HG03103 (cell line): ENCODE results near the gene SAA4.
"Not testable (repeated sequence)": the region's sequence is repeated elsewhere in the genome, so short reads cannot be mapped to it uniquely, and the experiment has no call there.

Experiments used
- ATAC-seq: cut with Tn5 transposase; IDR thresholded peaks from one replicate; pipeline ENCODE4 v1.9.1; 2021; ENCODE audit warnings: low read depth; ENCODE audit not compliant: unreplicated experiment

SAA4 gene

GRCh38 chr11:18236664-18237356 lies at the start of gene SAA4:
TSS of gene SAA4 (minus strand) at chr11:18236802. CDS start at chr11:18235926, 876 bp downstream.
- ATAC-seq: no peak

GRCh38 chr11:18285841-18286240 lies 49.2 kb upstream of the SAA4 start:
- no peak for ATAC-seq

- ATAC-seq: no peak
These were observed 46.0 kb upstream of the SAA4 start for GRCh38 chr11:18282626-18283025.

- peak; percentile 84 for ATAC-seq
These were observed 43.9 kb upstream of the SAA4 start for GRCh38 chr11:18280438-18281045.

DNA sequence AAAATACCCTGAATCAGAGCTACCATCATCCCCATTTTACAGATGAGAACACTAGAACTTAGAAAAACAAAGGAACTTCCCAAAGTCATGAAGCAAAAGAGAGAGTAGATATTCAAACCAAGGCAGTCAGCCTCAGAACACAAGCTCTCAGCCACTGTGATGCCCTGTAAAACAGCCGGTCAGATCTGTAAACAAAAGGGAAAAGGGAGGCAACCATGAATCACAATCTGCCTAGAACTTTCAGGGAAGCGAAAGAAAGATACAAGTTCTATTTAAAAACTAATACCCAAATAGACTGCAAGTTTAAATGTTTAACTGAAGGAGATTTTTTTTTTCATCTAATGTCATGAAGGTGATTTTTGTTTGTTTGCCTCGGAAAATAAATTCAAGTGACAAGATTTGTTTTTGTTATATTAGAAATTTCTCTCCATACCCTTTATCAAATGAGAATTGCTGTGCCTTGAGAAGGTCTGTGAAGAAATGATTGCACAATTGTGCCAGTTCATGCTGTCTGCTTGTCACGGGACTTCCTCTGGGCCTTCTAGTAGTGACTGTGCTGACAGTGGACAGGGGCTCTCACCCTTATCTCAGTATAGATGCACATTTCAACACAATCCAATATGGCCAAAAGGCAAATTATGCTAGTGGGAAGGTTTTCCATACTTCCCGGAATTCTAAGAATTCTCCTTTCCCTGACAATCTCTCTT lies 41.1 kb upstream of the SAA4 start:
- no peak for ATAC-seq

DNA sequence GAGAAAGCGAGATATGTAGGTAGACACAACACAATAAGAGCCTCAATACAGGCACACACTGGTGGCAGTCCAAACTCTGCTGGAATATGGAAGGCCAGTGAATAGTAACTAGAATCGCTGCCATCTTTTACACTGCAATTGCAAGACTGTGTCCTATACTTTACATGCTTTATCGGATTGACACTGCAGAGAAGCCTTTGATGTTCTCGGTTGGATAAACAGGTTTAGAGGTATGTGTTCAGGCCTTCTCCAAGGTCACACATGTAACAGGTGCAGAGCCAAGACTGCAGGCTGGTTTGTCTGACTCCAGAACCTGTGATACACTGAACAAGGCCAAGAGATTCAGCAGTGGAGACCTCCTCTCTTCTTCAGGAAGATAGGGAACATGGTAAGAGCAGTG lies 34.6 kb upstream of the SAA4 start:
- ATAC-seq: no peak

GRCh38 chr11:18270102-18270501 lies 33.5 kb upstream of the SAA4 start:
- ATAC-seq: no peak

DNA sequence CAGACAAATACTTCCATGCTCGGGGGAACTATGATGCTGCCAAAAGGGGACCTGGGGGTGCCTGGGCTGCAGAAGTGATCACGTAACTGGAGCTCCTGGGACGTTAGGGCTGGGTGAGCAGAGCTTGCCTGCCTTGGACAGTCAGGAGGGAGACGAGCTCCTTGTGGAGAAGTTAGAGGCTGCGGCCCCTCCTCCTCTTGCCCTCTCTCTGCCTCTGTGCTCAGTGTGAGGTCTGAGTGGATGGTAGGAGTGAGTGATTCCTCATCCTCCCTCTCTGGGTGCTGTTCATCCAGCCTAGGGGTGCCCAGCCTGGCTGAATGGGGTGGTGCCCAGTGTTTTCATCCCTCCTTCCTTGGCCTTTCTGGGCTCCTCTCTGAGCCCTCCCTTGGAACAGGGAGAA lies 32.6 kb upstream of the SAA4 start:
- not testable (repeated sequence) for ATAC-seq

DNA sequence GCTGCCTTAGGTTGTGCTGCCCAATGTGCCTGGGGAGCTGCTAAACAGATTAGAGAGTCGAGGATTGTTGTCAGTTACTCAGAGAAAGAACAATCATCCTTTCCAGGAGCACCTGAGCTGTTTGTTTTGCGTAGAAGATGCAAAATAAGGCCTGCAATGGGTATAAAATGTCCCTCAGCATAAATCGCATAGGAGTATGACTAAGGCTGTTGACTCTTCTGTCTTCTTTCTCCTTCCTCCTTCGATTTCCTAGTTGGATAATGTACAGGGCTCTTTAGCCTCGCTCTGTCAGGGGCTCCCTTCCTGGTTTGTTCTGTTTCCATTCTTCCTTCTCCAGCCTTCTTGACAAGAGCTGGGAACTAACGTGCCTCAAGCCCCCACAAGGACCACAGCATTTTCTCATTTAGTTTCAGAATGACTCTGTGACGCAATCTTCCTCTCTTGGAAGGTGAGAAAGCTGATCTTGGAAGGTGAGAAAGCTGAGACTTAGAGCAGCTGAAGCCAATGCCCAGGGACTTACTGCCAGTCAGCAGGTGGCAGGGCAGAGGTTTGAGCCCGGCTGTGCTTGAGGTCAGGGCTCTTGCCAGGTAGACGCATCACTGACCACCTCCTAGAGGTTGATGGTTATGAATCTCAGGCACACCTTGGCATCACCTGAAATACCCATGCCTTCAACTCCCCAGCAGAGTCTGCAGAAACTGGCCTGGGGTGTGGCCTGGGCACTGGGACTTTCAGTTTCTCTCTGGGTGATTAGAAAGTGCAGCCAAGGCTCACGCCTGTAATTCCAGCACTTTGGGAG lies 30.9 kb upstream of the SAA4 start:
- peak; percentile 37 for ATAC-seq

DNA sequence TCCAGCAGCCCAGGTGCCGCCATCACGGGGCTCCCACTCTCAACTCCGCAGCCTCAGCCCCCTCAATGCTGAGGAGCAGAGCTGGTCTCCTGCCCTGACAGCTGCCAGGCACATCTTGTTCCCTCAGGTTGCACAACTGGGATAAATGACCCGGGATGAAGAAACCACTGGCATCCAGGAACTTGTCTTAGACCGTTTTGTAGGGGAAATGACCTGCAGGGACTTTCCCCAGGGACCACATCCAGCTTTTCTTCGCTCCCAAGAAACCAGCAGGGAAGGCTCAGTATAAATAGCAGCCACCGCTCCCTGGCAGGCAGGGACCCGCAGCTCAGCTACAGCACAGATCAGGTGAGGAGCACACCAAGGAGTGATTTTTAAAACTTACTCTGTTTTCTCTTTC lies 29.3 kb upstream of the SAA4 start, which contains the start of gene SAA1:
Gene SAA1 (plus strand): TSS at position 316 of the 400 bp plus-strand sequence. CDS start 624 bp downstream, outside the sequence.
- no peak for ATAC-seq

- no peak for ATAC-seq
These were observed 28.3 kb upstream of the SAA4 start for GRCh38 chr11:18264677-18265555.

GRCh38 chr11:18264035-18264434 lies 27.4 kb upstream of the SAA4 start:
- ATAC-seq: no peak

- ATAC-seq: not testable (repeated sequence)
These were observed 26.2 kb upstream of the SAA4 start for GRCh38 chr11:18262681-18263350.

GRCh38 chr11:18261721-18262120 lies 25.1 kb upstream of the SAA4 start:
- no peak for ATAC-seq

DNA sequence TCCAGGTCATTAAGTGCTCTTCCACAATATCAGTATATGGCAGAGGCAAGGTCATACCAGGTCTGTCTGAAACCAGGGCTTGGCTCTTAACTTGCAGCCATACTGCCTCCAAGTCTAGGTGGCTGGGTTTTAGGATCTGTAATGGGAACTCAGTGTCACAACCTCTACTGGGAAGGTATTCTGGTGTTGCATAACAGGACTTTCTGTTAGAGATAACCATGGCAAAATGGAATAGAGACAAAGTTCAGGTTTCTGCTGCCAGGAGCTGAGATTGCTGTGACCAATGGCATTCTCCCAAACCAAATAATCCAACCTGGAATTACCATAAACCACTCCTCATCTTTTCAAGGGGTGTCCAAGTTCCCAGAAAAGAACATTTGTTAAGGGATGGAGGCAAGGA lies 22.7 kb upstream of the SAA4 start:
- ATAC-seq: no peak

DNA sequence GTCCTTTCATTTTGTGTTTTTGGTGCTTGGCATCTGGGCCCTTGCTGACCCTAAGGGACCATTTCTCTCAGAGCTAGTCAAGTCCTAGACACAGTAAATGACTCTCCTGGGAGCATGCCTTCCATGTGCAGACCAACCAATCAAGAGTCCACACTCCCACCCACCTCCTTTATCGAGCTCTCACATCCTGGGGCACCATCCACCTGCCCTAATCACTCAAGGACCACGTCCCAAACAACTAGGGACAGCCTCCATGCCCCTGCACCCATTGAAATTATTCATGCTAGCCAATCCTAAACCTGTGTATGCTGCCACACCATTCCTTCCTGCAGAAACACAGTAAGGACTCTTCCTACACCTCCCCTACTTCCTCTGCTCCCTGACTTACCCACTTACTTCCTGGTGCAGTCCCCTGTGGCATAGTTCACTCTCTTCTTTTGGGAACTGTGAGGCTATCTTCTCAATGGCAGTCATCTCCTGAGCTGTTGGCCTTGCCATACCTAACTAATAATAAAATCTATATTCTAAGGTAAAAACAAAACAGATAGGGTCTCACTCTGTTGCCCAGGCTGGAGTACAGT lies 18.3 kb upstream of the SAA4 start:
- ATAC-seq: no peak

DNA sequence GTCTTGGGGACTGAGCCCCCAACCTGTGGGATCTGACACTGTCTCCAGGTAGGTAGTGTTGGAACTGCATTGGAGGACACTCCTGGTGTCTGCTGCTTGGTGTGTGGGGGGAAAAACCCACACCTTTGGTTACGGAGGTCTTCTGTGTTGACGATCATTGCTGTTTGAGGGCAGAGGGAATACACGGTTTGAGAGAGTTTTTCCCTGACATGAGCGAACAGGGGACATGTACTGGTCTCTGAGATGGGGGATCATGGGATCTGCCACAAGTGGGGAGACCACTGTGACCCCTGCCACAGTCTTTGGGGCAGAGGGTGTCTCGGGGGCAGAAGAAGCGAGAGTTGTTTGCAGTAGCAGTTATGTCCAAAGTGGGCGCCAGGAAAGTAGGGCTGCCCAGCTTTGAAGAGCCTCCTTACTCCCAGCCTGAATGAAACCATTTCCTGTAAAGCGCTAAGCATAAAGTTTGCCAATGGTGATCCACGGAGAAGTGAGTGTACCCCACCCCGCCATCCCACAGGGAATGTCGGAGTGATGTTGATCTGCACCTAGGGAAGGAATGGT lies 17.3 kb upstream of the SAA4 start:
- no peak for ATAC-seq

- no peak for ATAC-seq
These were observed 16.6 kb upstream of the SAA4 start for GRCh38 chr11:18253233-18253632.

- ATAC-seq: no peak
These were observed 12.0 kb upstream of the SAA4 start, which contains the start of gene SAA2 for GRCh38 chr11:18248561-18248960. TSS of gene SAA2 (minus strand) at chr11:18248668. CDS start at chr11:18248011, 657 bp downstream.
